CD4-positive, alpha-beta T cell (primary cell): ENCODE results near the gene MAB21L2. TPM values are rescaled to one million over a fixed set of nuclear protein-coding genes. Genes with fewer than 3 reads are reported as not detected.
"Not testable (repeated sequence)": the region's sequence is repeated elsewhere in the genome, so short reads cannot be mapped to it uniquely, and the experiment has no call there.

Source experiments
- ATAC-seq: fragments of 200-7000 bp; cut with Tn5 transposase; one replicate; pipeline ENCODE4 v1.10.0; 2022; ENCODE audit warnings: mild to moderate bottlenecking; ENCODE audit not compliant: poor library complexity
- CTCF ChIA-PET: fragments of 350-600 bp; sonication (Branson Sonifier 250); formaldehyde crosslinking; loops from one replicate; lab custom pipeline; 2021; ENCODE audit warnings: antibody characterized with exemption, inconsistent platforms; lab: Charles Lee
- POLR2A ChIA-PET: fragments of 350-600 bp; sonication (Branson Sonifier 250); formaldehyde crosslinking; loops from one replicate; lab custom pipeline; 2021; ENCODE audit warnings: antibody characterized with exemption, inconsistent platforms; lab: Charles Lee
- DNase-seq, 14 experiments: peaks; one replicate each; pipeline ENCODE4 v3.0.0-alpha.2; 2013 to 2020; ENCODE audit warnings: mixed read lengths in 2 of 14
- H3K27ac ChIP-seq, 2 donors: one replicate each; pipeline versions ENCODE4 v1.5.1 to v1.7.0; 2013; ENCODE audit warnings: low read length in 2 of 2, low read depth in 1 of 2, mild to moderate bottlenecking in 1 of 2
- H3K27me3 ChIP-seq, 2 experiments: 1 replicate in 1 of 2; 2 replicates in 1 of 2; pipeline versions ENCODE4 v1.6.1 to v1.7.0; 2013; ENCODE audit warnings: low read length in 2 of 2, control low read depth in 1 of 2, mild to moderate bottlenecking in 1 of 2, moderate library complexity in 1 of 2; ENCODE audit not compliant: insufficient read depth in 2 of 2, control insufficient read depth in 1 of 2
- H3K36me3 ChIP-seq: one replicate; pipeline ENCODE4 v1.6.1; 2013; ENCODE audit warnings: low read length, control low read depth; ENCODE audit not compliant: insufficient read depth
- H3K4me1 ChIP-seq: one replicate; pipeline ENCODE4 v1.6.1; 2013; ENCODE audit warnings: low read length, control low read depth; ENCODE audit not compliant: insufficient read depth
- H3K4me3 ChIP-seq: one replicate; pipeline ENCODE4 v1.5.1; 2013; ENCODE audit warnings: mild to moderate bottlenecking, low read length, moderate library complexity
- H3K9me3 ChIP-seq, 2 experiments: 1 replicate in 1 of 2; 2 replicates in 1 of 2; pipeline versions ENCODE4 v1.6.1 to v1.7.0; 2013; ENCODE audit warnings: low read length in 2 of 2, mild to moderate bottlenecking in 2 of 2, control low read depth in 1 of 2, moderate library complexity in 1 of 2; ENCODE audit not compliant: control insufficient read depth in 1 of 2, insufficient read depth in 1 of 2
- H3K27ac Mint-ChIP-seq: one replicate; pipeline ENCODE4 v1.8.0; 2020; ENCODE audit warnings: mixed read lengths
- H3K27me3 Mint-ChIP-seq: one replicate; pipeline ENCODE4 v1.8.0; 2021; ENCODE audit warnings: mixed read lengths
- H3K36me3 Mint-ChIP-seq: one replicate; pipeline ENCODE4 v1.8.0; 2021; ENCODE audit warnings: low read depth, mixed read lengths
- H3K4me1 Mint-ChIP-seq: one replicate; pipeline ENCODE4 v1.8.0; 2021; ENCODE audit warnings: low read depth, mixed read lengths
- H3K4me3 Mint-ChIP-seq: one replicate; pipeline ENCODE4 v1.8.0; 2020; ENCODE audit warnings: mild to moderate bottlenecking, mixed read lengths
- H3K9me3 Mint-ChIP-seq: one replicate; pipeline ENCODE4 v1.8.0; 2020; ENCODE audit warnings: mixed read lengths
- CTCF ChIP-seq: fragments of 200-600 bp; IDR thresholded peaks from one replicate; pipeline ENCODE4 v1.8.0; 2022; ENCODE audit warnings: antibody characterized with exemption, mild to moderate bottlenecking
- intact Hi-C, 2 experiments: fragments of 100-400 bp; cut with DNase I in 1 of 2; cut with micrococcal nuclease in 1 of 2; formaldehyde crosslinking; loops; one replicate each; pipeline versions ENCODE4 v1.15.1 to v1.9.0; 2023 to 2025; cut with DNase I, micrococcal nuclease
- total RNA-seq, 174 experiments: library from RNA in 2 of 174; stranded (reverse) in 2 of 174; gene quantifications; one replicate each; pipeline ENCODE4 v1.2.3 and lab custom pipeline; 2021 to 2026

The MAB21L2 gene
- total RNA-seq, 2 experiments from 2014 or later = not detected

- H3K27ac Mint-ChIP-seq = no peak overlapping the region
- H3K4me3 ChIP-seq = no peak overlapping the region
- no peak overlapping the region for H3K4me3 Mint-ChIP-seq
- H3K9me3 ChIP-seq = no peaks in the 10 kb centered on the region
- peaks cover 6% of the 10 kb centered on the region for H3K4me1 Mint-ChIP-seq
- no peak for ATAC-seq
- ChIA-PET POLR2A (no interaction called here), CTCF (no interaction called here)
- H3K4me1 ChIP-seq = no peaks in the 10 kb centered on the region
- no peak for DNase-seq
- H3K27me3 Mint-ChIP-seq = no peaks in the 10 kb centered on the region
- H3K27ac ChIP-seq = no peak overlapping the region
- H3K36me3 ChIP-seq = peaks cover 6% of the 10 kb centered on the region
- H3K9me3 Mint-ChIP-seq = peaks cover 3% of the 10 kb centered on the region
- TF ChIP-seq CTCF = no peak
- intact Hi-C loops = no loop called here
- H3K27me3 ChIP-seq = no peaks in the 10 kb centered on the region
- peaks cover 68% of the 10 kb centered on the region for H3K36me3 Mint-ChIP-seq
Observed at GRCh38 chr4:150561143-150561737, 20.7 kb upstream of the MAB21L2 start.

- Mint-ChIP-seq H3K4me3 (no peak overlapping the region), H3K36me3 (peaks cover 67% of the 10 kb centered on the region), H3K9me3 (peaks cover 3% of the 10 kb centered on the region), H3K27ac (no peak overlapping the region), H3K4me1 (peaks cover 6% of the 10 kb centered on the region), H3K27me3 (no peaks in the 10 kb centered on the region)
- H3K27me3 ChIP-seq = no peaks in the 10 kb centered on the region
- H3K4me3 ChIP-seq = no peak overlapping the region
- CTCF ChIA-PET = no interaction called here
- POLR2A ChIA-PET = no interaction called here
- no peak for ATAC-seq
- TF ChIP-seq CTCF = no peak
- H3K9me3 ChIP-seq = no peaks in the 10 kb centered on the region
- intact Hi-C loops = no loop called here
- peaks cover 6% of the 10 kb centered on the region for H3K36me3 ChIP-seq
- no peak overlapping the region for H3K27ac ChIP-seq
- no peaks in the 10 kb centered on the region for H3K4me1 ChIP-seq
- no peak for DNase-seq
Observed at GRCh38 chr4:150562250-150562649, 19.7 kb upstream of the MAB21L2 start.

DNA sequence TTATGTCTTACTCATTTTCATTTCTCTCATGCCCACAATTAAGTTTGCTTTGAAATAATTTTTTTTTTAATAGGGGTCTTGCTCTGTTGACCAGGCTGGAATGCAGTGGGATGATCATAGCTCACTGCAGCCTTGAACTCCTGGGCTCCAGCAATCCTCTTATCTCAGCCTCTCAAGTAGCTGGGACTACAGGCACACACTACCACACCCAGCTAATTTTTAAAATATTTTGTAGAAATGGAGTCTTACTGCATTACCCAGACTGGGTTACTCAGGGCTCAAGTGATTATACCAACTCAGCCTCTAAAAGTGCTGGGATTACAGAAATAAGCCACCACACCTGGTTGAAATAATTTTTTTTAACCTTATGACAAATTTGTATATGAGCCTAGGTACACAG, 19.2 kb upstream of the MAB21L2 start:
- ChIA-PET CTCF (no interaction called here), POLR2A (no interaction called here)
- Histone ChIP-seq H3K27ac (no peak overlapping the region), H3K4me1 (no peaks in the 10 kb centered on the region), H3K4me3 (no peak overlapping the region), H3K27me3 (no peaks in the 10 kb centered on the region), H3K9me3 (no peaks in the 10 kb centered on the region), H3K36me3 (peaks cover 6% of the 10 kb centered on the region)
- ATAC-seq (no peak), DNase-seq (no peak)
- Mint-ChIP-seq H3K36me3 (peaks cover 67% of the 10 kb centered on the region), H3K27me3 (no peaks in the 10 kb centered on the region), H3K9me3 (peaks cover 3% of the 10 kb centered on the region), H3K4me3 (no peak overlapping the region), H3K4me1 (peaks cover 6% of the 10 kb centered on the region), H3K27ac (no peak overlapping the region)
- TF ChIP-seq CTCF = no peak
- intact Hi-C loops = no loop called here

- H3K9me3 Mint-ChIP-seq, POLR2A ChIA-PET, H3K4me3 Mint-ChIP-seq, H3K4me3 ChIP-seq, H3K9me3 ChIP-seq, DNase-seq, H3K27me3 ChIP-seq, H3K27me3 Mint-ChIP-seq, CTCF ChIA-PET, intact Hi-C loops, H3K36me3 ChIP-seq, H3K27ac Mint-ChIP-seq, H3K27ac ChIP-seq, H3K4me1 Mint-ChIP-seq, ATAC-seq, H3K4me1 ChIP-seq: not testable (repeated sequence)
- peaks cover 72% of the 10 kb centered on the region for H3K36me3 Mint-ChIP-seq
Observed at GRCh38 chr4:150564967-150565366, 17.0 kb upstream of the MAB21L2 start.
